Subcutaneous abdominal adipose tissue (tissue), 5 donors: Measurements from ENCODE around the gene ILDR1.

ENCODE experiments used
- H3K27ac ChIP-seq: one replicate; pipeline ENCODE4 v1.7.0; 2013; ENCODE audit warnings: low read depth, mild to moderate bottlenecking, inconsistent platforms, low read length, moderate library complexity
- H3K27me3 ChIP-seq, 5 donors: one replicate each; pipeline ENCODE4 v1.7.0; 2013; ENCODE audit warnings: low read length in 5 of 5, inconsistent platforms in 1 of 5; ENCODE audit not compliant: control insufficient read depth in 5 of 5, insufficient read depth in 4 of 5
- H3K36me3 ChIP-seq, 5 donors: one replicate each; pipeline ENCODE4 v1.7.0; 2013; ENCODE audit warnings: low read length in 5 of 5; ENCODE audit not compliant: control insufficient read depth in 5 of 5, insufficient read depth in 5 of 5
- H3K4me1 ChIP-seq, 5 donors: one replicate each; pipeline ENCODE4 v1.7.0; 2013; ENCODE audit warnings: low read length in 5 of 5, mild to moderate bottlenecking in 3 of 5, moderate library complexity in 1 of 5; ENCODE audit not compliant: control insufficient read depth in 5 of 5, insufficient read depth in 5 of 5
- H3K4me3 ChIP-seq, 5 donors: one replicate each; pipeline ENCODE4 v1.7.0; 2013; ENCODE audit warnings: low read length in 5 of 5, low read depth in 1 of 5
- H3K9ac ChIP-seq, 5 donors: one replicate each; pipeline ENCODE4 v1.7.0; 2013; ENCODE audit warnings: low read length in 5 of 5, mild to moderate bottlenecking in 4 of 5, moderate library complexity in 3 of 5
- H3K9me3 ChIP-seq, 5 donors: one replicate each; pipeline ENCODE4 v1.7.0; 2013; ENCODE audit warnings: low read length in 5 of 5; ENCODE audit not compliant: control insufficient read depth in 5 of 5
- donor health status: healthy.
- donor health status: healthy.
- donor health status: healthy.
- donor health status: healthy.
- donor health status: healthy.

The ILDR1 gene

DNA sequence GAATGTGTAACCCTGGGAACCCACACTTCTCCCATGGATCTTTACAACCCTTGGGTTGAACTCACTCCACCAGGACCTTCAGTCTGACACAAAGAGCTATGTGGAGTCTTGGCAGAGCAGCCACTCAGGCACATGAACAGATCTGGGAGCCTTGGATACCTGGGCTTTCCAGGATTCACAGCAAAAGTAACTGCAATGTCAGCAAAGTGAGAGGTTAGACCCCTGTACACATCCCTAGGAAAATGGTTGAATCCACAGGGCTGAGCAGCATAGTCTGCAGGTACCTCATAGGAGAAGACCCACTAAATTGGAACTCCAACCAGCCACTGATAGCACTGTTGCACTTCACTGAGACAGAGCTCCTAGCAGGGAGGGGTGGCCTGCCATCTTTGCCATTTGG is 59.6 kb downstream of the ILDR1 start:
- Histone ChIP-seq H3K27ac (no peak overlapping the region), H3K4me1 (no peaks in the 10 kb centered on the region), H3K36me3 (no peaks in the 10 kb centered on the region), H3K9ac (no peak overlapping the region), H3K9me3 (peaks cover 0 to 12% (median 0%) of the 10 kb centered on the region in 5 donors), H3K27me3 (no peaks in the 10 kb centered on the region), H3K4me3 (no peak overlapping the region)

DNA sequence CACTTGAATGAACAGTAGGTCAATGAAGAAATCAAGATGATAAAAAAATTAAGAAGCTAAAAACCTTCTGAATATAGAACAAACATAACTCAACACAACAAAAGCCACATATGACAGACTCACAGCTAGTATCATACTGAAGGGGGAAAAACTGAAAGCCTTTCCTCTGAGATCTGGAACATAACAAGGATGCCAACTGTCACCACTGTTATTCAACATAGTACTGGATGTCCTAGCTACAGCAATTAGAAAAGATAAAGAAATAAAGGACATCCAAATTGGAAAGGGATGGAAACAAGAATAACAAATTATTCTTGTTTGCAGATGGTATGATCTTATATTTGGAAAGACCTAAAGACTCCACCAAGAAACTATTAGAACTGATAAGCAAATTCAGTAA is 60.8 kb downstream of the ILDR1 start:
- H3K9ac ChIP-seq, result no peak overlapping the region
- H3K36me3 ChIP-seq, result no peaks in the 10 kb centered on the region
- H3K27me3 ChIP-seq, result no peaks in the 10 kb centered on the region
- H3K4me3 ChIP-seq, result no peak overlapping the region
- H3K9me3 ChIP-seq, result peaks cover 0 to 12% (median 0%) of the 10 kb centered on the region in 5 donors
- H3K4me1 ChIP-seq, result no peaks in the 10 kb centered on the region
- H3K27ac ChIP-seq, result no peak overlapping the region

DNA sequence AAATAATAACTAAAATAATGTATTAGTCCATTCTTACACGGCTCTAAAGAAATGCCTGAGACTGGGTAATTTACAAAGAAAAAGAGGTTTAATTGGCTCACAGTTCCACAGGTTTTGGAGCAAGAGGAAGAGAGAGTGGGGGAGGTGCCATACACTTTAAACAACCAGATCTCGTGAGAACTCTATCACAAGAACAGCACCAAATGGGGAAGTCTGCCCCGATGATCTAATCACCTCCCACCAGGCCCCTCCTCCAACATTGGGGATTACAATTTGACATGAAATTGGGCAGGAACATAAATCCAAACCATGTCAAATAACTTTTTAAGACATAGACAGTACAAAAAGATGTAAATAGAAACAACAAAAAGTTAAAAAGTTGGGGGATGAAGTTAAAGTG is 63.2 kb downstream of the ILDR1 start:
- H3K4me1 ChIP-seq, result no peaks in the 10 kb centered on the region
- no peak overlapping the region for H3K9ac ChIP-seq
- no peaks in the 10 kb centered on the region for H3K36me3 ChIP-seq
- H3K27me3 ChIP-seq, result no peaks in the 10 kb centered on the region
- H3K9me3 ChIP-seq, result peaks cover 0 to 11% (median 0%) of the 10 kb centered on the region in 5 donors
- no peak overlapping the region for H3K4me3 ChIP-seq
- no peak overlapping the region for H3K27ac ChIP-seq

DNA sequence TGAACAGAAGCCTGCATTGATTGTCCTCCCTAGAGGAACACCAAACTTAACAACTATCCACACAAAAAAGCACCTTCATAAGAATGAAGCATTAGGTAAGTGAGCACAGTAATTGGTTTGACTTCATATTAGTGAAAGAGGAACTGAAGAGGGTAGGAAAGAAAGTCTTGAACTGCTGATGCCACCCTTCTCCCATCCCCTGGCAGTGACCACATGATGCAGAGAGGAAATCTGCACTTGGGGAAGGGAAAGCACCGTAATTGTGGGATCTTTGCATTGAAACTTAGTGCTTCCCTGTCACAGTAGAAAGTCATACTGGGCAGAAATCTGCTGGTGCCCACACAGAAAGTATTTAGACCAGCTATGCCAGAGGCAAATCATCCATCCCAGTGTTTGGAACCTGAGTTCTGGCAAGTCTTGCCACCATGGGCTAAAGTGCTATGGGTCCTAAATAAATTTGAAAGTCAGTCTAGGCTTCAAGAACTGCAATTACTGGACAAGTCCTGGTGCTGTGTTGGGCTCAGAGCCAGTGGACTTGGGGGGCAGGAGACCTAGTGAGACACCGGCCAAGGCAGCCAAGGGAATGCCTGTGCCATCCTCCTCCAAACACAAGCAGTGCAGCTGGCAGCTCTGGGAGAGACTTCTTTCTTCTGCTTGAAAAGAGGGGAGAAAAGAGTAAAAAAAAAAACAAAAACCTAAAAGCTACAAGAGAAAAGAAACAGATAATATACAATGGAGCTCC is 64.2 kb downstream of the ILDR1 start:
- Histone ChIP-seq H3K4me3 (no peak overlapping the region), H3K27me3 (no peaks in the 10 kb centered on the region), H3K9ac (no peak overlapping the region), H3K36me3 (no peaks in the 10 kb centered on the region), H3K27ac (no peak overlapping the region), H3K4me1 (no peaks in the 10 kb centered on the region), H3K9me3 (peaks cover 0 to 7% (median 0%) of the 10 kb centered on the region in 5 donors)

DNA sequence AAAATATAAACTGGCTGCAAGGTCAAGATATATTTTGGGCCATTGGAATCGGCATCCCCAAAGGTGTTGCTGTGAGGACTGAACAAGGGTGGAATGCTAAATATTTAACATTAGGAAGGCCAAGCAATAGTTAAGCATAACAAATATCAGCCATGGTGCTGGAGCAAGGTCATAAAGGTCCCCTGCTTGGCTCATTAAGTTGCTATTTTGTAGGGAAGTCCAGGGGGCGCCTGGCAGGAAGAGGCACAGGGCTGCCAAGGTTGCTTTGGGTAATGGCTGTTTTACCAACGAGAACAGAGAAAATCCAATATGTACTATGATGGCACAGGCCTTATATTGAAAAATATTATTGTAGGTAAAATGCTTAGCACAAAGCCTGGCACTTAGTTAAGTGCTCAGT is 65.7 kb downstream of the ILDR1 start:
- no peaks in the 10 kb centered on the region for H3K4me1 ChIP-seq
- H3K4me3 ChIP-seq, result no peak overlapping the region
- peaks cover 0 to 11% (median 4%) of the 10 kb centered on the region in 5 donors for H3K9me3 ChIP-seq
- no peaks in the 10 kb centered on the region for H3K27me3 ChIP-seq
- H3K27ac ChIP-seq, result no peak overlapping the region
- no peak overlapping the region for H3K9ac ChIP-seq
- no peaks in the 10 kb centered on the region for H3K36me3 ChIP-seq

DNA sequence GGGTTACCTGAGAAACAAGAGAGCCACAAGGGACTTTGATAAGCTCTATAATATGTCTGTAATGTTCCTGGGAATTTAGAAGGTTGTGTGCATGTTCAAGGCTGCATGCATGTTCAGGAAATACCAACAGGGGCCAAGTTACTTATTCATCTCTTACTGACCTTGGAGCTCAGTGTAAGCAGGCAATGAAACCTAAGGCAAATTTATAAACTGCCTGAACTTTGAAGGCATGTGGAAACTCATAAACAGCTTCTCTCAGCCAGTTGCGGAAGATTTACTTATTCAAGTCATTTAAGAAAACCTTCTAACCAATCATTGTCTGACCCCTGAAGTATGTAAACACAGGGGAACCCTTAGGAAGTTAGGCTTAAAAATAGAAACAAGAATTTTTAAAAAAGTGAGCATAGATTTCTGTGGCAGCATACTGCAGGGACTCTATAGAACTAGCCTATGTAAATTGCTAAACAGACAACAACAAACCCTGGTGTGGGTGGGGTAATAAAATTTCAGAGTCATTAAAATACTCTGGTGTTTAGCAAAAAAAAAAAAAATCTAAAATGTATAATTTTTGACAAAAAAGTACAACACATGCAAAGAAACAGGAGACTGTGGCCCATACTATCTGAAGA is 70.6 kb downstream of the ILDR1 start:
- no peak overlapping the region for H3K27ac ChIP-seq
- no peak overlapping the region for H3K4me3 ChIP-seq
- peaks cover 0 to 11% (median 4%) of the 10 kb centered on the region in 5 donors for H3K9me3 ChIP-seq
- H3K9ac ChIP-seq, result no peak overlapping the region
- H3K27me3 ChIP-seq, result no peaks in the 10 kb centered on the region
- no peaks in the 10 kb centered on the region for H3K36me3 ChIP-seq
- no peaks in the 10 kb centered on the region for H3K4me1 ChIP-seq

DNA sequence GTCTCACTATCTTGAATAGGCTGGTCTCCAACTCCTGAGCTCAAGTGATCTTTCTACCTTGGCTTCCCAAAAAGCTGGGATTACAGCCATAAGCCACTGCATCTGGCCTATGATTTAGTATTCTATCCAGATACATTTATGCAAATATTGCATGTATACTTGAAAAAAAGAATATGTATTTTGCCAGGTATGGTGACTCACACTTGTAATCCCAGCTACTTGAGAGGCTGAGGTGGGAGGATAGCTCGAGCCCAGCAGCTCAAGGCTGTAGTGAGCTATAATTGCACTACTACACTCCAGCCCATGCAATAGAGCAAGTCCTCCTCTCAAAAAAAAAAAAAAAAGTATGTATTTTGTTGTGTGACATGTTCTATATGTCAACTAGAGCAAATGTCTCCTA is 73.4 kb downstream of the ILDR1 start:
- Histone ChIP-seq H3K9ac (no peak overlapping the region), H3K27me3 (no peaks in the 10 kb centered on the region), H3K9me3 (peaks cover 0 to 8% (median 4%) of the 10 kb centered on the region in 5 donors), H3K36me3 (no peaks in the 10 kb centered on the region), H3K27ac (no peak overlapping the region), H3K4me1 (no peaks in the 10 kb centered on the region), H3K4me3 (no peak overlapping the region)

DNA sequence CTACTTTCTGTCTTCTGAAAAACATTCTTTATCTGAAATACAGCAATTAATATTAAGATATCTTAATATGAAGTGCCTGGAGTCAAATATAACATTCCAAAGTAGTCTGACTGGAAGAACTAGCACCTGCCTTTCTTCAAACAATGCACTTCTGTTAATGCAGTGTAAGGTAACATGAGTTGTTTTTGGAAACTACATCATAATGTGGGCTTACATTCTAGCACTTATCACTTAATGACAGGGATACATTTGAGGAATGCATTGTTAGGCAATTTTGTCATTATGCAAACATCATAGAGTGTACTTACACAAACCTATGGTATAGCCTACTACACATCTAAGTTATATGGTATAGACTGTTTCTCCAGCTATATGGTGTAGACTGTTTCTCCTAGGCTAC is 78.6 kb downstream of the ILDR1 start:
- no peaks in the 10 kb centered on the region for H3K9me3 ChIP-seq
- no peak overlapping the region for H3K9ac ChIP-seq
- H3K27ac ChIP-seq, result no peak overlapping the region
- H3K27me3 ChIP-seq, result no peaks in the 10 kb centered on the region
- H3K36me3 ChIP-seq, result peaks cover 0 to 5% (median 4%) of the 10 kb centered on the region in 5 donors
- no peak overlapping the region for H3K4me3 ChIP-seq
- no peaks in the 10 kb centered on the region for H3K4me1 ChIP-seq

DNA sequence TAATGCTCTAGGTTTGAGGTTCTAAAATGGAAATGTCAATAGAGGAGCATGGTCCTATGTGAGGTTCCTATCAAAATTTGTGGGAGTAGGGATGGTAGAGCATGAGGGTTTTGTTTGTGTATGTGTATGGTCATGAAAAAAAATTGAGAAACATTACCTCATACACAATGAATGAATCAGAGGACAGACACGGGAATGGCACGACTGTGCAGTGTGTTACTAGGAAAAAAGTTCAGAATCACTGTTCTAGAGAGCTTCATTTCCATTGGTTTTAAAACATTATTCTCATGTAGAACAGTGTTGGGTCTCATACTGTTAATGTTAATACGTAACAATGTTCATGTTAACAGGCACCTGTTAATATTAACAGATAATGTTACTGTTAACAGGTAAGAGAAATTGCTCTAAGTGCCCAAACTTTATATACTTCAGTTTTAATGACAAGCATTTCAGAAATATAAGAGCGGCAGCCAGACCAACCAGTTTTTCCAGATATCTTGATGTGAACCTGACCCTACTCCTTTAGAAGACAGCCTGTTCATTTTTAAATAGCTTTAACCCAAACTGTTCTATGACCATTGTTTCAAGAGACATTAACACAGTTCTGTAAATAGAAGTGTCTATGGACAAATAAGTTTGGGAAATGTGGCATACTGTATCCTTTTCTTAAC is 79.8 kb downstream of the ILDR1 start:
- H3K36me3 ChIP-seq, result peaks cover 0 to 5% (median 4%) of the 10 kb centered on the region in 5 donors
- no peaks in the 10 kb centered on the region for H3K27me3 ChIP-seq
- H3K4me3 ChIP-seq, result no peak overlapping the region
- H3K27ac ChIP-seq, result no peak overlapping the region
- H3K9me3 ChIP-seq, result no peaks in the 10 kb centered on the region
- no peaks in the 10 kb centered on the region for H3K4me1 ChIP-seq
- H3K9ac ChIP-seq, result no peak overlapping the region

DNA sequence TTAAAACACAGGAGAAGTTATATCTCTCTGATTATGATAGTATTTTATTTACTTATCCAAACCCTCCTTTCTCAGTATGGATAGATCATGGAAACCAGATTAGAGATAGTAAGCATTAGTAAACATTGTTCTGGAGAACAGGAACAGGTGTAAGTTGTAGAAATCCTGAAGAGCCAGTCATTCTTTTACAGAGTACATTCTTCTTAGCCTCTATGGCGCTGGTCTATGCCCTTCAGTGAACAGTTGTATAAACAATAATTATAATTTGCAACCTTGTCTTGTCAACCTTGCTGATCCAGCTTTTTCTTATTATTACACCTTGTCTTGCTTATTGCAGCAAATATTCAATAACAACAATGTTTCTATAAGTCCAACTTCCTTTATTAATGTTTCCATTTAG is 80.5 kb downstream of the ILDR1 start:
- H3K9ac ChIP-seq, result no peak overlapping the region
- H3K27ac ChIP-seq, result no peak overlapping the region
- H3K36me3 ChIP-seq, result peaks cover 0 to 5% (median 4%) of the 10 kb centered on the region in 5 donors
- no peaks in the 10 kb centered on the region for H3K4me1 ChIP-seq
- no peak overlapping the region for H3K4me3 ChIP-seq
- H3K9me3 ChIP-seq, result no peaks in the 10 kb centered on the region
- no peaks in the 10 kb centered on the region for H3K27me3 ChIP-seq
